Astrocyte (in vitro differentiated cells and primary cell): ENCODE results near the gene PRR5L.

Experiments used
- EZH2 ChIP-seq: IDR thresholded peaks from 2 replicates; pipeline ENCODE4 v1.6.1; 2012; ENCODE audit warnings: mild to moderate bottlenecking, low read length, inconsistent platforms; ENCODE audit not compliant: insufficient read depth
- TF ChIP-seq, protein P1 (sequence below): IDR thresholded peaks from 2 replicates; pipeline ENCODE4 v1.5.1; 2011; ENCODE audit warnings: low read depth, mild to moderate bottlenecking, inconsistent platforms, low read length, moderate library complexity; ENCODE audit not compliant: insufficient read depth

- TF ChIP-seq, protein P1, sequence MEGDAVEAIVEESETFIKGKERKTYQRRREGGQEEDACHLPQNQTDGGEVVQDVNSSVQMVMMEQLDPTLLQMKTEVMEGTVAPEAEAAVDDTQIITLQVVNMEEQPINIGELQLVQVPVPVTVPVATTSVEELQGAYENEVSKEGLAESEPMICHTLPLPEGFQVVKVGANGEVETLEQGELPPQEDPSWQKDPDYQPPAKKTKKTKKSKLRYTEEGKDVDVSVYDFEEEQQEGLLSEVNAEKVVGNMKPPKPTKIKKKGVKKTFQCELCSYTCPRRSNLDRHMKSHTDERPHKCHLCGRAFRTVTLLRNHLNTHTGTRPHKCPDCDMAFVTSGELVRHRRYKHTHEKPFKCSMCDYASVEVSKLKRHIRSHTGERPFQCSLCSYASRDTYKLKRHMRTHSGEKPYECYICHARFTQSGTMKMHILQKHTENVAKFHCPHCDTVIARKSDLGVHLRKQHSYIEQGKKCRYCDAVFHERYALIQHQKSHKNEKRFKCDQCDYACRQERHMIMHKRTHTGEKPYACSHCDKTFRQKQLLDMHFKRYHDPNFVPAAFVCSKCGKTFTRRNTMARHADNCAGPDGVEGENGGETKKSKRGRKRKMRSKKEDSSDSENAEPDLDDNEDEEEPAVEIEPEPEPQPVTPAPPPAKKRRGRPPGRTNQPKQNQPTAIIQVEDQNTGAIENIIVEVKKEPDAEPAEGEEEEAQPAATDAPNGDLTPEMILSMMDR: no peak
- no peak for TF ChIP-seq EZH2
Observed at GRCh38 chr11:36405585-36406367, 109.7 kb downstream of the PRR5L start.
